Ammon's horn (tissue), 1 donor: ENCODE data around the gene CHI3L1.

Experiments used
- DNase-seq: peaks from one replicate; pipeline ENCODE4 v3.0.0-alpha.2; 2016; ENCODE audit warnings: low spot score

Gene CHI3L1

GRCh38 chr1:203168991-203169390, 17.5 kb downstream of the CHI3L1 start:
- no peak for DNase-seq

GRCh38 chr1:203168256-203168786, 18.2 kb downstream of the CHI3L1 start:
- no peak for DNase-seq

- no peak for DNase-seq
Observed at GRCh38 chr1:203167913-203168200, 18.6 kb downstream of the CHI3L1 start.

GRCh38 chr1:203167026-203167912, 19.2 kb downstream of the CHI3L1 start:
- no peak for DNase-seq

- DNase-seq = no peak
Observed at GRCh38 chr1:203166192-203166940, 20.1 kb downstream of the CHI3L1 start.

GRCh38 chr1:203165800-203166161, 20.7 kb downstream of the CHI3L1 start:
- no peak for DNase-seq

- DNase-seq = no peak
Observed at GRCh38 chr1:203165101-203165799, 21.3 kb downstream of the CHI3L1 start.

- DNase-seq = peak; percentile 59
Observed at GRCh38 chr1:203163891-203164635, 22.4 kb downstream of the CHI3L1 start.

- no peak for DNase-seq
Observed at GRCh38 chr1:203162403-203162802, 24.1 kb downstream of the CHI3L1 start.

- no peak for DNase-seq
Observed at GRCh38 chr1:203161703-203162102, 24.8 kb downstream of the CHI3L1 start.

- no peak for DNase-seq
Observed at GRCh38 chr1:203161175-203161574, 25.3 kb downstream of the CHI3L1 start.

- no peak for DNase-seq
Observed at GRCh38 chr1:203159844-203160243, 26.7 kb downstream of the CHI3L1 start.

- no peak for DNase-seq
Observed at GRCh38 chr1:203158960-203159665, 27.4 kb downstream of the CHI3L1 start.

- DNase-seq = no peak
Observed at GRCh38 chr1:203158423-203158822, 28.1 kb downstream of the CHI3L1 start.

GRCh38 chr1:203156280-203156679, 30.2 kb downstream of the CHI3L1 start:
- no peak for DNase-seq

GRCh38 chr1:203153989-203154821, 32.3 kb downstream of the CHI3L1 start:
- no peak for DNase-seq

GRCh38 chr1:203153051-203153988, 33.2 kb downstream of the CHI3L1 start:
- peak; percentile 79 for DNase-seq

GRCh38 chr1:203152158-203153034, 34.1 kb downstream of the CHI3L1 start:
- no peak for DNase-seq
